OCI-LY3 (cell line): ENCODE data around the gene CARM1.

Source experiments
- CTCF ChIP-seq: fragments of 200-600, 300-600 bp; sonication (generic); IDR thresholded peaks from 2 replicates; pipeline ENCODE4 v1.5.1; 2014; ENCODE audit warnings: antibody characterized with exemption, low read length, low read depth
- EZH2phosphoT487 ChIP-seq: fragments of 200-600 bp; shearing (Covaris generic); IDR thresholded peaks from 2 replicates; pipeline ENCODE4 v1.6.1; 2018; ENCODE audit warnings: antibody characterized with exemption, mixed run types, low read depth

GRCh38 chr19:10929402-10929794, 58.0 kb downstream of the CARM1 start:
- TF ChIP-seq CTCF (no peak), EZH2phosphoT487 (no peak)
